RCC 7860 (cell line): Measurements from ENCODE around the gene UBA6.
"Not testable (repeated sequence)": the region's sequence is repeated elsewhere in the genome, so short reads cannot be mapped to it uniquely, and the experiment has no call there.

Experiments used
- DNase-seq: peaks from one replicate; pipeline ENCODE4 v3.0.0-alpha.2; 2015; ENCODE audit warnings: low spot score
- FAIRE-seq: peaks from 2 replicates; lab custom pipeline; 2012; peaks lifted over from hg19 to GRCh38; lab: Jason Lieb, UNC

UBA6 gene

GRCh38 chr4:67714955-67715354 lies 14.0 kb upstream of the UBA6 start:
- FAIRE-seq (no peak), DNase-seq (no peak)

GRCh38 chr4:67714248-67714583 lies 13.3 kb upstream of the UBA6 start:
- FAIRE-seq: peak; percentile 85
- DNase-seq: peak; percentile 81

- peak; percentile 92 for DNase-seq
- FAIRE-seq: no peak
Measured at GRCh38 chr4:67713529-67714247, 12.7 kb upstream of the UBA6 start.

GRCh38 chr4:67712650-67713528 lies 11.9 kb upstream of the UBA6 start:
- FAIRE-seq: no peak

GRCh38 chr4:67712000-67712625 lies 11.2 kb upstream of the UBA6 start:
- DNase-seq (no peak), FAIRE-seq (no peak)

More at GRCh38 chr4:67712650-67713528, 11.9 kb upstream of the UBA6 start:
- no peak for DNase-seq

GRCh38 chr4:67706682-67707081 lies 5.7 kb upstream of the UBA6 start:
- DNase-seq, FAIRE-seq: not testable (repeated sequence)

GRCh38 chr4:67704843-67705242 lies 3.9 kb upstream of the UBA6 start:
- no peak for DNase-seq
- no peak for FAIRE-seq

- no peak for FAIRE-seq
- no peak for DNase-seq
Measured at GRCh38 chr4:67702166-67702565, 1.2 kb upstream of the UBA6 start.

- no peak for DNase-seq
- FAIRE-seq: no peak
Measured at GRCh38 chr4:67701517-67701850, 529 bp upstream of the UBA6 start.

GRCh38 chr4:67700116-67700737 lies 728 bp downstream of the UBA6 start:
- FAIRE-seq (no peak), DNase-seq (no peak)

- FAIRE-seq (no peak), DNase-seq (no peak)
Measured at GRCh38 chr4:67699603-67700002, 1.4 kb downstream of the UBA6 start.

GRCh38 chr4:67697860-67698687 lies 2.9 kb downstream of the UBA6 start:
- DNase-seq (no peak), FAIRE-seq (no peak)

- DNase-seq: no peak
- no peak for FAIRE-seq
Measured at GRCh38 chr4:67696061-67696460, 4.9 kb downstream of the UBA6 start.

GRCh38 chr4:67694662-67695061 lies 6.3 kb downstream of the UBA6 start:
- no peak for DNase-seq
- no peak for FAIRE-seq

- DNase-seq (no peak), FAIRE-seq (no peak)
Measured at GRCh38 chr4:67691328-67691727, 9.6 kb downstream of the UBA6 start.

GRCh38 chr4:67687636-67688035 lies 13.3 kb downstream of the UBA6 start:
- no peak for DNase-seq
- no peak for FAIRE-seq

GRCh38 chr4:67685532-67685859 lies 15.5 kb downstream of the UBA6 start:
- DNase-seq (no peak), FAIRE-seq (no peak)

- FAIRE-seq: peak; percentile 96
- peak; percentile 54 for DNase-seq
Measured at GRCh38 chr4:67684839-67685531, 16.0 kb downstream of the UBA6 start.

GRCh38 chr4:67682266-67682665 lies 18.7 kb downstream of the UBA6 start:
- FAIRE-seq: no peak

GRCh38 chr4:67680581-67681222 lies 20.3 kb downstream of the UBA6 start:
- FAIRE-seq: no peak
- peak; percentile 25 for DNase-seq

More at GRCh38 chr4:67682266-67682665, 18.7 kb downstream of the UBA6 start:
- no peak for DNase-seq
